HCT116 (cell line): ENCODE results near the gene LAD1. TPM values are rescaled to one million over a fixed set of nuclear protein-coding genes. Genes with fewer than 3 reads are reported as not detected.

Experiments
- ATAC-seq: fragments of 200-7000 bp; cut with Tn5 transposase; 2 replicates; pipeline ENCODE4 v1.9.1; 2020; ENCODE audit warnings: mild to moderate bottlenecking, moderate library complexity
- BruUV-seq: library from RNA; stranded (reverse); fragments of 400-500 nt; replicated peaks from 2 replicates; lab custom pipeline; 2021; lab: Mats Ljungman, UMichigan
- CTCF ChIA-PET: fragments of 300-600 bp; sonication (Branson Sonifier 250); formaldehyde crosslinking; loops from one replicate; lab custom pipeline; 2021; ENCODE audit warnings: antibody characterized with exemption; lab: Charles Lee
- POLR2A ChIA-PET: fragments of 300-600, 350-600 bp; sonication (Branson Sonifier 250); formaldehyde crosslinking; loops from one replicate; lab custom pipeline; 2021; ENCODE audit warnings: antibody characterized with exemption; lab: Charles Lee
- RAD21 ChIA-PET, 2 experiments: fragments of 300-600 bp; sonication (Branson Sonifier 250); formaldehyde crosslinking; loops; one replicate each; lab custom pipeline; 2023; ENCODE audit warnings: low total read pairs in 2 of 2; ENCODE audit not compliant: uncharacterized antibody in 2 of 2, unreplicated experiment in 2 of 2, low non-redundant PET in 1 of 2; lab: Charles Lee
- DNase-seq: peaks from one replicate; pipeline ENCODE4 v3.0.0-alpha.2; 2010; ENCODE audit warnings: low read depth, low spot score
- H2AFZ ChIP-seq: fragments of 200-600 bp; shearing (Covaris generic), sonication (generic); 2 replicates; pipeline ENCODE4 v1.6.1; 2017; ENCODE audit warnings: low read depth, mixed run types, mixed read lengths, antibody characterized with exemption, low read length; ENCODE audit not compliant: poor library complexity, severe bottlenecking
- H3K27ac ChIP-seq: 2 replicates; pipeline ENCODE4 v1.5.1; 2012; ENCODE audit warnings: low read depth, low read length
- H3K27me3 ChIP-seq: fragments of 200-600 bp; sonication (generic); 2 replicates; pipeline ENCODE4 v1.6.1; 2016; ENCODE audit warnings: mixed run types, low read length, mixed read lengths; ENCODE audit not compliant: insufficient read depth
- H3K36me3 ChIP-seq, 2 experiments: fragments of 200-500 bp in 1 of 2; fragments of 200-600 bp in 1 of 2; sonication (Bioruptor generic) in 1 of 2; sonication (generic) in 1 of 2; 2 replicates each; pipeline versions ENCODE4 v1.5.1 to v1.6.1; 2014 to 2016; ENCODE audit warnings: low read length in 2 of 2, inconsistent platforms in 1 of 2, mixed read lengths in 1 of 2, mixed run types in 1 of 2; ENCODE audit not compliant: insufficient read depth in 2 of 2, control insufficient read depth in 1 of 2
- H3K4me1 ChIP-seq, 2 experiments: fragments of 200-600 bp in 1 of 2; sonication (generic) in 1 of 2; 2 replicates each; pipeline versions ENCODE4 v1.5.1 to v1.6.1; 2012 to 2017; ENCODE audit warnings: low read length in 2 of 2, inconsistent platforms in 1 of 2, mild to moderate bottlenecking in 1 of 2, mixed read lengths in 1 of 2, mixed run types in 1 of 2, moderate library complexity in 1 of 2; ENCODE audit not compliant: insufficient read depth in 2 of 2, control insufficient read depth in 1 of 2
- H3K4me2 ChIP-seq: fragments of 200-600 bp; sonication (generic); 2 replicates; pipeline ENCODE4 v1.6.1; 2017; ENCODE audit warnings: mixed run types, low read length, mixed read lengths
- H3K4me3 ChIP-seq, 2 experiments: fragments of 200-600 bp in 1 of 2; sonication (generic) in 1 of 2; replicated peaks in 1 of 2; 2 replicates each; pipeline ENCODE4 v1.5.1; 2011 to 2016; ENCODE audit warnings: low read length in 2 of 2, control low read depth in 1 of 2, low read depth in 1 of 2, mild to moderate bottlenecking in 1 of 2, mixed read lengths in 1 of 2, mixed run types in 1 of 2
- H3K79me2 ChIP-seq: fragments of 200-600 bp; sonication (generic); 2 replicates; pipeline ENCODE4 v1.6.1; 2017; ENCODE audit warnings: mild to moderate bottlenecking, mixed run types, low read length, moderate library complexity, mixed read lengths; ENCODE audit not compliant: insufficient read depth
- H3K9ac ChIP-seq: fragments of 200-600 bp; sonication (generic); 2 replicates; pipeline ENCODE4 v1.6.1; 2016; ENCODE audit warnings: low read length, mixed read lengths
- H3K9me2 ChIP-seq: fragments of 200-600 bp; sonication (generic), shearing (Covaris generic); 2 replicates; pipeline ENCODE4 v1.6.1; 2017; ENCODE audit warnings: mixed run types, mild to moderate bottlenecking, moderate library complexity; ENCODE audit not compliant: insufficient read depth
- H3K9me3 ChIP-seq, 2 experiments: fragments of 200-500 bp in 1 of 2; fragments of 200-600 bp in 1 of 2; sonication (Bioruptor generic) in 1 of 2; sonication (generic) in 1 of 2; 2 replicates each; pipeline ENCODE4 v1.6.1; 2014 to 2017; ENCODE audit warnings: low read length in 2 of 2, mixed read lengths in 2 of 2, inconsistent platforms in 1 of 2, low read depth in 1 of 2, mild to moderate bottlenecking in 1 of 2, mixed run types in 1 of 2, moderate library complexity in 1 of 2; ENCODE audit not compliant: control insufficient read depth in 1 of 2, insufficient read depth in 1 of 2
- H4K20me1 ChIP-seq: fragments of 200-600 bp; sonication (generic), shearing (Covaris generic); 2 replicates; pipeline ENCODE4 v1.6.1; 2017; ENCODE audit warnings: mixed run types, mild to moderate bottlenecking, moderate library complexity; ENCODE audit not compliant: insufficient read depth
- CBX3 ChIP-seq: IDR thresholded peaks from 2 replicates; pipeline ENCODE4 v1.6.1; 2012; ENCODE audit warnings: low read depth
- CEBPB ChIP-seq: IDR thresholded peaks from 2 replicates; pipeline ENCODE4 v1.6.1; 2012; ENCODE audit warnings: low read depth
- EGR1 ChIP-seq: IDR thresholded peaks from 2 replicates; pipeline ENCODE4 v1.6.1; 2012; ENCODE audit warnings: low read depth
- FOSL1 ChIP-seq: IDR thresholded peaks from 2 replicates; pipeline ENCODE4 v1.6.1; 2012; ENCODE audit warnings: low read depth
- JUND ChIP-seq: IDR thresholded peaks from 2 replicates; pipeline ENCODE4 v1.6.1; 2012
- POLR2AphosphoS5 ChIP-seq: IDR thresholded peaks from 2 replicates; pipeline ENCODE4 v1.6.1; 2011; ENCODE audit warnings: mild to moderate bottlenecking, low read depth, low read length, moderate library complexity
- RAD21 ChIP-seq: IDR thresholded peaks from 2 replicates; pipeline ENCODE4 v1.6.1; 2012; ENCODE audit warnings: low read depth, mild to moderate bottlenecking
- SIN3A ChIP-seq: IDR thresholded peaks from 2 replicates; pipeline ENCODE4 v1.6.1; 2012; ENCODE audit warnings: low read depth
- SP1 ChIP-seq: IDR thresholded peaks from 2 replicates; pipeline ENCODE4 v1.6.1; 2012; ENCODE audit warnings: low read depth
- SRF ChIP-seq: IDR thresholded peaks from 2 replicates; pipeline ENCODE4 v1.6.1; 2012; ENCODE audit warnings: low read depth
- YY1 ChIP-seq: IDR thresholded peaks from 2 replicates; pipeline ENCODE4 v1.6.1; 2011; ENCODE audit warnings: low read length, low read depth, moderate library complexity, mild to moderate bottlenecking; ENCODE audit not compliant: insufficient replicate concordance; ENCODE audit errors: extremely low read depth
- ZFX ChIP-seq: fragments of 450-650 bp; IDR thresholded peaks from 2 replicates; pipeline ENCODE4 v1.6.1; 2017
- intact Hi-C: fragments of 100-400 bp; cut with micrococcal nuclease; formaldehyde crosslinking; loops from 2 replicates; pipeline ENCODE4 v1.10.0; 2022
- total RNA-seq: library from RNA; stranded (reverse); gene quantifications from one replicate; pipeline ENCODE4 v1.2.1, GENCODE V29; 2021; ENCODE audit not compliant: unreplicated experiment
- TF ChIP-seq, protein P1 (sequence below): IDR thresholded peaks from 2 replicates; pipeline ENCODE4 v1.6.1; 2012; ENCODE audit warnings: low read depth
- TF ChIP-seq, protein P2 (sequence below): IDR thresholded peaks from 2 replicates; pipeline ENCODE4 v1.6.1; 2012
- TF ChIP-seq, protein P3 (sequence below): IDR thresholded peaks from 2 replicates; pipeline ENCODE4 v1.6.1; 2012
- TF ChIP-seq, protein P4 (sequence below): IDR thresholded peaks from 2 replicates; pipeline ENCODE4 v1.6.1; 2011; ENCODE audit warnings: mild to moderate bottlenecking, low read length, moderate library complexity; ENCODE audit not compliant: insufficient replicate concordance; ENCODE audit errors: extremely low read depth

LAD1 gene
- total RNA-seq, 1 experiment from 2014 or later: 56.1 TPM

DNA sequence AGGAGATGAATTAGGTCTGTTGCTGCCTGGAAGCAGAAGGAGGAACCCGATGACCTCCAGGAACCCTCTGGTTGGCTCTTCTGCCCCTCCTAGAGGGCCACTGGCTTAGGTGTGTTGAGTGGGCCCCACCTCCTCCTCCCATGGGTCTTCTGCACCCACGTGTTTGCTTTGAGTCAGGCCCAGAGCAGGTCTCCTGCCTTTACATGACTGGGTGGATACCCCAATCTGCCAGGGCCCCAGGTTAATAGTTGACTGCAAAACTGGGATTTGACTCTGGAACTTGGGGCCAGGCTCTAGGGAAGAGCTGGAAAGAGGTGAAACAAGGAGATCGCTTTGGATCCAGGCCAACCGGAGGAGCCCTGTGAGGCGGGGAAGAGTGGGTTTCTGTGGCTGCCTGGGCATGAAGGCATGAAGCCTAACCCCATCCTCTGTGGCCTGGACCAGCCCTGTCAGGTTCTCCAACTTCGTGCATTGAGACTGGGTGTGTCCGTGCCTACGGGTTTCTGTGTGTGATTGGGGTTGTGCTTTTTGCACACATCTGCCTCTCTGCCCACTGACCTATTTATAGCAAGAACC is 7.8 kb upstream of the LAD1 start:
- H3K27me3 ChIP-seq: no peaks in the 10 kb centered on the region
- peaks cover 5 to 41% of the 10 kb centered on the region in 2 experiments; a peak in 3 of 4 replicates for H3K4me1 ChIP-seq
- no peak overlapping the region for H2AFZ ChIP-seq
- H3K9ac ChIP-seq: no peak overlapping the region
- no TSS peak for BruUV-seq
- ATAC-seq (no peak), DNase-seq (no peak)
- ChIA-PET RAD21 (no interaction called here), POLR2A (no interaction called here), CTCF (interaction anchor here (0.9 to 2.0 kb wide), 2 partner anchors 10 to 29 kb away, joined by 5 to 8 read pairs; no protein-coding TSS in a partner anchor)
- no peak overlapping the region for H3K4me3 ChIP-seq
- no peak for TF ChIP-seq EGR1
- peak overlapping the region; percentile 23; the same call in 1 of the 2 replicates for H3K4me2 ChIP-seq
- no peaks in the 10 kb centered on the region for H4K20me1 ChIP-seq
- no peaks in the 10 kb centered on the region for H3K9me2 ChIP-seq
- H3K36me3 ChIP-seq: no peaks in the 10 kb centered on the region
- intact Hi-C loops: no loop called here
- H3K27ac ChIP-seq: no peak overlapping the region
- H3K9me3 ChIP-seq: no peaks in the 10 kb centered on the region
- no peaks in the 10 kb centered on the region for H3K79me2 ChIP-seq

DNA sequence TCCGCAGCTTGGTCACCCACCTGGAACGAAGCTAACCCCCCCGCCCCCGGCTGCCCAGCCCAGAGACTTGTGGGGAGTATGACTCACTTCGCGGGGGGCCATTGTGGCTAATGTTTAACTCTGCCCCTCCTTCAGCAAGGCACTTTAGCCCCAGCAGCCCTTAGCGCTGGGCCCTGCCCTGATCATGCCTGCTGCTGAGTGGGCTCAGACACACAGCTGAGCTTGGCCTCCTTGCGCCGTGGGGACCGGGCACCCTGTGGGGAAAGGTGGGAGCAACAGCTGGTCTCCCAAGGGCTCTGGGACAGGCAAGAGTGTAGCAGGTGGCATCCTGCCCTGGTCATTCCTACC is 6.3 kb upstream of the LAD1 start:
- DNase-seq (no peak), ATAC-seq (no peak)
- POLR2A ChIA-PET: interaction anchor here (1.4 kb wide), 1 partner anchor 9 kb away, joined by 6 read pairs; no protein-coding TSS in a partner anchor
- Histone ChIP-seq H2AFZ (no peak overlapping the region), H3K4me1 (peaks cover 6 to 43% of the 10 kb centered on the region in 2 experiments), H4K20me1 (no peaks in the 10 kb centered on the region), H3K9me2 (no peaks in the 10 kb centered on the region), H3K27me3 (no peaks in the 10 kb centered on the region), H3K9me3 (no peaks in the 10 kb centered on the region), H3K9ac (no peak overlapping the region), H3K36me3 (peaks cover 0 to 9% of the 10 kb centered on the region in 2 experiments; a peak in 1 of 4 replicates), H3K4me2 (peak overlapping the region; percentile 65), H3K4me3 (no peak overlapping the region), H3K79me2 (no peaks in the 10 kb centered on the region), H3K27ac (no peak overlapping the region)
- BruUV-seq: no TSS peak
- CTCF ChIA-PET: interaction anchor here (1.0 to 2.3 kb wide), 4 partner anchors 19 to 30 kb away, joined by 3 to 8 read pairs (median 8); partner anchors contain the start of gene TNNT2
- RAD21 ChIA-PET: no interaction called here
- intact Hi-C loops: no loop called here
- TF ChIP-seq, protein P1, sequence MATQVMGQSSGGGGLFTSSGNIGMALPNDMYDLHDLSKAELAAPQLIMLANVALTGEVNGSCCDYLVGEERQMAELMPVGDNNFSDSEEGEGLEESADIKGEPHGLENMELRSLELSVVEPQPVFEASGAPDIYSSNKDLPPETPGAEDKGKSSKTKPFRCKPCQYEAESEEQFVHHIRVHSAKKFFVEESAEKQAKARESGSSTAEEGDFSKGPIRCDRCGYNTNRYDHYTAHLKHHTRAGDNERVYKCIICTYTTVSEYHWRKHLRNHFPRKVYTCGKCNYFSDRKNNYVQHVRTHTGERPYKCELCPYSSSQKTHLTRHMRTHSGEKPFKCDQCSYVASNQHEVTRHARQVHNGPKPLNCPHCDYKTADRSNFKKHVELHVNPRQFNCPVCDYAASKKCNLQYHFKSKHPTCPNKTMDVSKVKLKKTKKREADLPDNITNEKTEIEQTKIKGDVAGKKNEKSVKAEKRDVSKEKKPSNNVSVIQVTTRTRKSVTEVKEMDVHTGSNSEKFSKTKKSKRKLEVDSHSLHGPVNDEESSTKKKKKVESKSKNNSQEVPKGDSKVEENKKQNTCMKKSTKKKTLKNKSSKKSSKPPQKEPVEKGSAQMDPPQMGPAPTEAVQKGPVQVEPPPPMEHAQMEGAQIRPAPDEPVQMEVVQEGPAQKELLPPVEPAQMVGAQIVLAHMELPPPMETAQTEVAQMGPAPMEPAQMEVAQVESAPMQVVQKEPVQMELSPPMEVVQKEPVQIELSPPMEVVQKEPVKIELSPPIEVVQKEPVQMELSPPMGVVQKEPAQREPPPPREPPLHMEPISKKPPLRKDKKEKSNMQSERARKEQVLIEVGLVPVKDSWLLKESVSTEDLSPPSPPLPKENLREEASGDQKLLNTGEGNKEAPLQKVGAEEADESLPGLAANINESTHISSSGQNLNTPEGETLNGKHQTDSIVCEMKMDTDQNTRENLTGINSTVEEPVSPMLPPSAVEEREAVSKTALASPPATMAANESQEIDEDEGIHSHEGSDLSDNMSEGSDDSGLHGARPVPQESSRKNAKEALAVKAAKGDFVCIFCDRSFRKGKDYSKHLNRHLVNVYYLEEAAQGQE: no peak
- TF ChIP-seq YY1: no peak
- TF ChIP-seq, protein P2, sequence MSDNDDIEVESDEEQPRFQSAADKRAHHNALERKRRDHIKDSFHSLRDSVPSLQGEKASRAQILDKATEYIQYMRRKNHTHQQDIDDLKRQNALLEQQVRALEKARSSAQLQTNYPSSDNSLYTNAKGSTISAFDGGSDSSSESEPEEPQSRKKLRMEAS: no peak
- TF ChIP-seq SP1: no peak
- TF ChIP-seq CEBPB: no peak
- no peak for TF ChIP-seq RAD21
- no peak for TF ChIP-seq SIN3A
- no peak for TF ChIP-seq JUND
- no peak for TF ChIP-seq POLR2AphosphoS5
- TF ChIP-seq ZFX: no peak
- TF ChIP-seq FOSL1: no peak
- TF ChIP-seq, protein P3, sequence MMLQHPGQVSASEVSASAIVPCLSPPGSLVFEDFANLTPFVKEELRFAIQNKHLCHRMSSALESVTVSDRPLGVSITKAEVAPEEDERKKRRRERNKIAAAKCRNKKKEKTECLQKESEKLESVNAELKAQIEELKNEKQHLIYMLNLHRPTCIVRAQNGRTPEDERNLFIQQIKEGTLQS: no peak
- TF ChIP-seq SRF: no peak
- TF ChIP-seq EGR1: no peak
- TF ChIP-seq CBX3: no peak
- TF ChIP-seq, protein P4, sequence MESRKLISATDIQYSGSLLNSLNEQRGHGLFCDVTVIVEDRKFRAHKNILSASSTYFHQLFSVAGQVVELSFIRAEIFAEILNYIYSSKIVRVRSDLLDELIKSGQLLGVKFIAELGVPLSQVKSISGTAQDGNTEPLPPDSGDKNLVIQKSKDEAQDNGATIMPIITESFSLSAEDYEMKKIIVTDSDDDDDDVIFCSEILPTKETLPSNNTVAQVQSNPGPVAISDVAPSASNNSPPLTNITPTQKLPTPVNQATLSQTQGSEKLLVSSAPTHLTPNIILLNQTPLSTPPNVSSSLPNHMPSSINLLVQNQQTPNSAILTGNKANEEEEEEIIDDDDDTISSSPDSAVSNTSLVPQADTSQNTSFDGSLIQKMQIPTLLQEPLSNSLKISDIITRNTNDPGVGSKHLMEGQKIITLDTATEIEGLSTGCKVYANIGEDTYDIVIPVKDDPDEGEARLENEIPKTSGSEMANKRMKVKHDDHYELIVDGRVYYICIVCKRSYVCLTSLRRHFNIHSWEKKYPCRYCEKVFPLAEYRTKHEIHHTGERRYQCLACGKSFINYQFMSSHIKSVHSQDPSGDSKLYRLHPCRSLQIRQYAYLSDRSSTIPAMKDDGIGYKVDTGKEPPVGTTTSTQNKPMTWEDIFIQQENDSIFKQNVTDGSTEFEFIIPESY: no peak
